Hypothalamus (tissue), 51 donors: ENCODE measurements around the gene CELF5.
"Not testable (repeated sequence)": the region's sequence is repeated elsewhere in the genome, so short reads cannot be mapped to it uniquely, and the experiment has no call there.

Source experiments
- DNase-seq, 51 donors: peaks; one replicate each; lab custom pipeline; 2025; lab: John Stamatoyannopoulos, UW

CELF5 gene

DNA sequence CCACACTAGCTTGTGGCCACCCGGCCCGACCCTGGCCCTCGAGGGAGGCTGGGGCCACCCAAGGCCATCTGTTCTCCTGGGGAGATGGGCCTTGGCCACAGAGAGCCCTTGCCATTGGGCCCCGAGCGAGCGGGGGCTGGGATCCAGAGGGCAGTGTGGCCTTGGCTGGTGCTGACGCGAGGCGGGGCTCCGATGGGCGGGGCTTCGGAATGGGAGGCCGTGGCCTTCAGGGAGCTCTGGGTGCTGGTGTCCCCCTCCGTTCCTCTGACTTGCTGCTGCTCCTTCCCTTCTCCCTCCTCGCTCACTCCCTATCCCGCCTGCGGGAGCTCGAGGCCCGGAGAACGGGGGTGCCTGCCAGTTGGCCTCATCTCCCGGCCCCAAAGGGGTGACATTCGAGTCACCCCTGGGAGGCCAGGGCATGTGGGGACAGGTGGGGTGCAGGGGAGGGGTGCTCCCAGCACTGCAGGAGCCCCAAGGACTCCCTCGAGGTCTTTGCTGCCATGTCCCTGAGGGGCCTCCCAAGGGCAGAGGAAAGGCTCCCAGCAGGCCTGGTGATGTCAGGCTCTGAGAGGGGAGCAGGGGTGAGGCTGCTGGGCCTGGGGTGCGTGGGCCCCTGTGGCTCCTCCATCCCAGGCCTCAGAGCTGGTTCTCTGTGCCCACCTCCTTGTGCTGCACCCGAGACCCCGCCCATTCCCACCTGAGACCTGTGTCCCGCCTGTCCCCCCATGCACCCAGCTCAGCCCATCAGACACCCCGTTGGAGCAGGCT lies 34.6 kb upstream of the CELF5 start:
- no peak for DNase-seq

- DNase-seq = no peak
Measured at GRCh38 chr19:3190470-3190770, 34.0 kb upstream of the CELF5 start.

- DNase-seq = no peak
Measured at GRCh38 chr19:3190921-3191805, 33.3 kb upstream of the CELF5 start.

DNA sequence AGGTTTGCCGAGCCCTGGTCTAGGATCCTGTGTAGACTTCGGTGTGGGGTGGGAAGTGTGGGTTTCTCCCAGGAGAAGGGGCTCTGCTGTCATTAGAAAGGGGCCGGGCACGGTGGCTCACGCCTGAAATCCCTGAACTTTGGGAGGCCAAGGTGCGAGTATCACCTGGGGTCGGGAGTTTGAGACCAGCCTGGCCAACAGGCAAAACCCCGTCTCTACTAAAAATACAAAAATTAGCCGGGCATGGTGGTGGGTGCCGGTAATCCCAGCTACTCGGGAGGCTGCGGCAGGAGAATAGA lies 32.7 kb upstream of the CELF5 start:
- DNase-seq = not testable (repeated sequence)

GRCh38 chr19:3192228-3192635 lies 32.2 kb upstream of the CELF5 start:
- DNase-seq = no peak

- DNase-seq = no peak
Measured at GRCh38 chr19:3192684-3193083, 31.8 kb upstream of the CELF5 start.

- no peak for DNase-seq
Measured at GRCh38 chr19:3193256-3194105, 31.0 kb upstream of the CELF5 start.

GRCh38 chr19:3194106-3195087 lies 30.1 kb upstream of the CELF5 start:
- DNase-seq = no peak

DNA sequence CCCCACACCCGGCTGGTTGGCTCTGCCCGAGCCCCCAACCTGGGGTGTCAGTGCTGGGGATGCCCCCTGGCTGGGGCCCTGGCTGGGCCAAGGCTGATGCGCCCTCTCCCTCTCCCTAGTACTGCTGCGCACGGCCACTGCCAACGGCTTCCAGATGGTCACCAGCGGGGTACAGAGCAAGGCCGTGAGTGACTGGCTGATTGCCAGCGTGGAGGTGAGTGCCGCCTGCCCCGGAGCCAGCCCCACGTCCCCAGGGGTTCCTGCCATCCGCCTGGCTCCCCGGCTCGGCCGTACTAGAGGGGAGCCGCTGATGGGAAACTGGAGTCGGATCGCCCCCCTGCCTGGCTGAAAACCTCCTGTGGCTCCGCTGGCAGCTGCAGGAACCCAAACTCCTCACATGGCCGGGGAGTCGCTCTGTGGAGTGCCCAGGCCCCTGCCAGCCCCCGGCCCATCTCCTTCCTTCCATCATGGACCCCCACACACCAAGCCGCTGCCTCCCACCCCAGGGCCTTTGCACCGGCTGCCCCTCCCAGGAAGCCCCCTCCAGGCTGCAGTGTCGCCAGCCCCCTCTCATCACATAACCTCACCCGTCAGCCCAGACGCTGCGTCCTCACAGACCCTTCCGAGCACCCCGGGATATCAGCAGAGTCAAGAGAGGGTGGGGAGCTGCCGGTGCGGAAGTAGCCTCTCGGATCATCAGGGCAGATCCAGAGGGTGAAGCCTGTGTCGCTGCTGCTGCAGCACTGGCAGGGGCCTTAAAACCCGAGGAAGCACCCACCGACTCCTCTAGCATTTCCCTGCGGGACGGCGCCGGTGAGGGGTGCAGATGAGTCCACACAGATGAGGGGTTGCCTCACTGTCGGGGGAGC lies 28.2 kb upstream of the CELF5 start:
- DNase-seq = no peak

DNA sequence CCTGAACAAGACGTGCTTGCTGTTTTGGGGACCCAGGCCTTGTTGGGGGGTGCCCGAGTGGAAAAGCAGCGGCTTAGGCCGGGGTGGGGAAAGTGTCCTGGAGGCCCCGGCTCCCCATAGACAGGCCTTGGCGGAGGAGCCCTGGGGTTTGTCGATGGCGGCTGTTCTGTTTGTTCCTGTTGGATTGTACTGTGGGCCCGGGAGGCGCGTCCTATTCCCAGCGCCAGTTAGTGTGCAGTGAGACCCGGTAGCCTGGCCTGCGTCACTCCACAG lies 27.6 kb upstream of the CELF5 start:
- no peak for DNase-seq

GRCh38 chr19:3198901-3199700 lies 25.4 kb upstream of the CELF5 start:
- DNase-seq = no peak

GRCh38 chr19:3201072-3201700 lies 23.3 kb upstream of the CELF5 start:
- no peak for DNase-seq

GRCh38 chr19:3201911-3202310 lies 22.6 kb upstream of the CELF5 start:
- DNase-seq = no peak

GRCh38 chr19:3202346-3202745 lies 22.1 kb upstream of the CELF5 start:
- no peak for DNase-seq

DNA sequence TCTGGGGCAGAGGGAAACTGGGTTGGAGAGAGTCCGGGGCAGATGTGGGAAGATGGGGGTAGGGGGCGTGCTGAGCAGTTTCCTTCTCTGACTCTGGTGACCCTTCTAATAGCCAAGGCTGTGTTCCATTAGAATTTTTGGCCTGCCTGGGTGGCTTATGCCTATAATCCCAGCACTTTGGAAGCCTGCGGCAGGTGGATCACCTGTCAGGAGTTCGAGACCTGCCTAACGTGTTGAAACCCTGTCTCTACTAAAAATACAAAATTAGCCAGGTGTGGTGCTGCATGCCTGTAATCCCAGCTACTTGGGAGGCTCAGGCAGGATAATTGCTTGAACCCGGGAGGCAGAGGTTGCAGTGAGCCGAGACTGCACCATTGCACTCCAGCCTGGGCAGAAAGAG lies 21.6 kb upstream of the CELF5 start:
- not testable (repeated sequence) for DNase-seq

GRCh38 chr19:3203805-3204645 lies 20.4 kb upstream of the CELF5 start:
- no peak for DNase-seq

DNA sequence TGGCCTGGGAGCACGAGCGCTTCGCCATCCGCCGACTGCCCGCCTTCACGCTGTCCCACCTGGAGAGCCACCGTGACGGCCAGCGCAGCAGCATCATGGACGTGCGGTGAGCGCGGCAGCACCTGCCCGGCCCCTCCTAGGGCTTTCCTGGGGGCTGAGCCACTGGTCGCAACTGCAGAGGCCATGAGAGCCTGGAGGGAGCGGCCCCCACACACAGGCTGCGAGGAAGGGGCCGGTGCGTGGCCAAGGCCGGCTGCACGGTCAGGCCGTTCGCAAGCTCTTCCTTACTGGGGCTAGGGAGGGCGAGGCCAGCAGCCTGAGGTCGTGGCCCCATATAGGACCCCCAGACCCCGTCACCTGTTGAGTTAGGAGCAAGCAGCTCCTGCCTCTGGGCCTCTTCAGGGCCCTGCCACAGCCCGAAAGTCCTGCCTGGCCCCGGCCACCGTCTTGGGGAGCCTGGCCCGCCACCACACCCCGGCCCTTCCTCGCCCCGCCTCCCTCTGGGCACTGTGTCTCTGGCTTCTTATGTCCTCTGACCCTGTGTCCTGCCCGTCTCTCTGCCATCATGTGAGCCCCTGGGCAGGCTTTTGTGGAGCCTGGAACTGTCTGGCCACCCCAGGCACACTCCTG lies 19.7 kb upstream of the CELF5 start:
- no peak for DNase-seq
